Measurements from ENCODE around the gene KCTD18. TPM values are rescaled to one million over a fixed set of nuclear protein-coding genes. Genes with fewer than 3 reads are reported as not detected.

KCTD18 gene
- total RNA-seq, 2 experiments from 2014 or later: 18.9 to 19.8 TPM

GRCh38 chr2:200494048-200494447 is 15.8 kb downstream of the KCTD18 start:
- no peak for TF ChIP-seq CTCF (IDR thresholded peaks at IDR 0.05)
- no peak for ATAC-seq (ENCODE audit: poor library complexity)
- Histone ChIP-seq H3K27ac (ENCODE audit: low read depth in 1 of 2, low read length in 2 of 2) (no peak overlapping the region), H3K9me3 (ENCODE audit: control insufficient read depth in 1 of 2, insufficient read depth in 1 of 2, low read length in 2 of 2) (no peaks in the 10 kb centered on the region), H3K36me3 (ENCODE audit: insufficient read depth, low read length) (peaks cover 84% of the 10 kb centered on the region), H3K4me1 (ENCODE audit: insufficient read depth, low read length) (no peaks in the 10 kb centered on the region), H3K27me3 (ENCODE audit: control insufficient read depth in 1 of 2, insufficient read depth in 2 of 2, low read length in 2 of 2) (no peaks in the 10 kb centered on the region), H3K4me3 (ENCODE audit: low read length) (no peak overlapping the region)
- H3K9me3 Mint-ChIP-seq: no peaks in the 10 kb centered on the region
- no peak overlapping the region for H3K4me3 Mint-ChIP-seq
- ChIA-PET CTCF (no interaction called here), POLR2A (interaction anchor here (1.1 kb wide), 1 partner anchor 11 kb away, joined by 3 read pairs; no protein-coding TSS in a partner anchor)
- H3K27me3 Mint-ChIP-seq: no peaks in the 10 kb centered on the region
- H3K36me3 Mint-ChIP-seq (ENCODE audit: low read depth): peaks cover 94% of the 10 kb centered on the region
- H3K4me1 Mint-ChIP-seq (ENCODE audit: low read depth): no peaks in the 10 kb centered on the region
- no peak for DNase-seq
- no peak overlapping the region for H3K27ac Mint-ChIP-seq
- intact Hi-C loops (cut with DNase I, micrococcal nuclease): no loop called here

- Mint-ChIP-seq H3K4me3 (no peak overlapping the region), H3K27me3 (no peaks in the 10 kb centered on the region), H3K36me3 (ENCODE audit: low read depth) (peaks cover 83% of the 10 kb centered on the region), H3K4me1 (ENCODE audit: low read depth) (no peaks in the 10 kb centered on the region), H3K9me3 (no peaks in the 10 kb centered on the region), H3K27ac (no peak overlapping the region)
- Histone ChIP-seq H3K4me1 (ENCODE audit: insufficient read depth, low read length) (no peaks in the 10 kb centered on the region), H3K27ac (ENCODE audit: low read depth in 1 of 2, low read length in 2 of 2) (no peak overlapping the region), H3K9me3 (ENCODE audit: control insufficient read depth in 1 of 2, insufficient read depth in 1 of 2, low read length in 2 of 2) (no peaks in the 10 kb centered on the region), H3K36me3 (ENCODE audit: insufficient read depth, low read length) (peaks cover 72% of the 10 kb centered on the region), H3K4me3 (ENCODE audit: low read length) (no peak overlapping the region), H3K27me3 (ENCODE audit: control insufficient read depth in 1 of 2, insufficient read depth in 2 of 2, low read length in 2 of 2) (no peaks in the 10 kb centered on the region)
- intact Hi-C loops (cut with DNase I, micrococcal nuclease): no loop called here
- ChIA-PET POLR2A (no interaction called here), CTCF (no interaction called here)
- TF ChIP-seq CTCF (IDR thresholded peaks at IDR 0.05): no peak
- ATAC-seq (ENCODE audit: poor library complexity) (no peak), DNase-seq (no peak)
Observed at GRCh38 chr2:200492656-200493055, 17.2 kb downstream of the KCTD18 start.

GRCh38 chr2:200490001-200490400 is 19.9 kb downstream of the KCTD18 start:
- no peaks in the 10 kb centered on the region for H3K27me3 ChIP-seq (ENCODE audit: control insufficient read depth in 1 of 2, insufficient read depth in 2 of 2, low read length in 2 of 2)
- Mint-ChIP-seq H3K4me1 (ENCODE audit: low read depth) (no peaks in the 10 kb centered on the region), H3K27me3 (no peaks in the 10 kb centered on the region), H3K36me3 (ENCODE audit: low read depth) (peaks cover 59% of the 10 kb centered on the region), H3K4me3 (no peak overlapping the region), H3K27ac (no peak overlapping the region), H3K9me3 (no peaks in the 10 kb centered on the region)
- peaks cover 51% of the 10 kb centered on the region for H3K36me3 ChIP-seq (ENCODE audit: insufficient read depth, low read length)
- H3K4me1 ChIP-seq (ENCODE audit: insufficient read depth, low read length): no peaks in the 10 kb centered on the region
- POLR2A ChIA-PET: no interaction called here
- H3K27ac ChIP-seq (ENCODE audit: low read depth in 1 of 2, low read length in 2 of 2): no peak overlapping the region
- no peak for ATAC-seq (ENCODE audit: poor library complexity)
- H3K4me3 ChIP-seq (ENCODE audit: low read length): no peak overlapping the region
- no peaks in the 10 kb centered on the region for H3K9me3 ChIP-seq (ENCODE audit: control insufficient read depth in 1 of 2, insufficient read depth in 1 of 2, low read length in 2 of 2)
- intact Hi-C loops (cut with DNase I, micrococcal nuclease): no loop called here
- DNase-seq: no peak
- TF ChIP-seq CTCF (IDR thresholded peaks at IDR 0.05): no peak
- CTCF ChIA-PET: interaction anchor here (1.2 kb wide), 1 partner anchor 20 kb away, joined by 3 read pairs; the partner anchor contains the start of gene KCTD18

All from CD4-positive, alpha-beta T cell (primary cell).